ENCODE results near the gene CEP85. TPM values are rescaled to one million over a fixed set of nuclear protein-coding genes. Genes with fewer than 3 reads are reported as not detected.

Gene CEP85
- total and polyA plus RNA-seq, 4 donors: 2.6 to 14.6 (median 5.3) TPM

DNA sequence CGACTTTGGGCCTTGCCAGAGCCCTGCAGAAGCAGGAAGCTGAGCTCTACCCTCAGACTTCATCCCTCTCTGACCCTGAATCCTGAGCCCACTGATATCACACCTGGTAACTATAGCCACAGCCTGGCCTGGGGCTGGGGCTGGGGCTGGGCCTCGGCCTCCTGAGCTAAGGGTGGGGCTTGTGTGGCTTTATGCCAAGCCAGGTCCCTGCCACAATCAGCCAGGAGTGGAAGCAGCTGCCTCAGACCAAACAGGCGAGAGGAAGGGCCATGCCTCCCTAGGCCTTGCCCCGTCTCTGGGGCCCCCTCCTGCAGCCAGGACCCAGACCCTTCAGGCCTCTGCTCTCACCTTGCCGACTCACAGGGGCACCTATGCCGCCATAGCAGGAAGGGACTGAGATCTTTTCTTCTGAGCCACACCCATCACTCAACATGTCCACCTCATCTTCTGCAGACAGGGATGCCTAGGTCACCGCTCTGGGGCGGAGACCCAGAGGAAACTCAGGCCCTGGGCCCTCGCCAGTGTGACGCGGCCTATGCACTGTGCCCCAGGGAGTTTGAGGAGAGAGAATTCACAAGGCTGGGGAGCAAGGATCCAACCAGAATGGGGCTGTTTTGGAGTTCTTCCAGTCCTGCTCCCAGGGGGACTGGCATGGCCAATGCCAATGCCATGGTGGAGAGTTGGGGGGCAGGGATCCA, 66.7 kb downstream of the CEP85 start:
- Histone ChIP-seq H3K9me3 (ENCODE audit: control insufficient read depth in 4 of 4, low read length in 3 of 4) (no peaks in the 10 kb centered on the region), H3K27ac (ENCODE audit: low read depth in 1 of 2, low read length in 2 of 2) (no peak overlapping the region), H3K36me3 (ENCODE audit: control insufficient read depth in 4 of 4, insufficient read depth in 3 of 4, low read depth in 1 of 4, low read length in 3 of 4) (no peaks in the 10 kb centered on the region), H3K27me3 (ENCODE audit: control insufficient read depth in 4 of 4, insufficient read depth in 4 of 4, low read length in 3 of 4) (no peaks in the 10 kb centered on the region), H3K9ac (ENCODE audit: low read depth in 1 of 2, low read length in 2 of 2) (no peak overlapping the region), H3K4me3 (ENCODE audit: low read depth in 1 of 3, low read length in 3 of 3) (no peak overlapping the region), H3K4me1 (ENCODE audit: control insufficient read depth in 4 of 4, insufficient read depth in 4 of 4, low read length in 3 of 4) (peaks cover 2% of the 10 kb centered on the region in 4 donors)
- WGBS: 95% methylated on average over 11 of the region's 11 CpGs
- TF ChIP-seq TAF1 (conservative IDR thresholded peaks at IDR 0.05) (no peak), SP1 (IDR thresholded peaks at IDR 0.05) (no peak), RAD21 (IDR thresholded peaks at IDR 0.05) (no peak), EGR1 (IDR thresholded peaks at IDR 0.05; ENCODE audit: low read depth in 2 of 2) (no peak), JUND (IDR thresholded peaks at IDR 0.05) (no peak), FOXA2 (IDR thresholded peaks at IDR 0.05) (no peak), RXRA (IDR thresholded peaks at IDR 0.05) (no peak), NR2F2 (IDR thresholded peaks at IDR 0.05) (no peak)
- TF ChIP-seq, protein P1, sequence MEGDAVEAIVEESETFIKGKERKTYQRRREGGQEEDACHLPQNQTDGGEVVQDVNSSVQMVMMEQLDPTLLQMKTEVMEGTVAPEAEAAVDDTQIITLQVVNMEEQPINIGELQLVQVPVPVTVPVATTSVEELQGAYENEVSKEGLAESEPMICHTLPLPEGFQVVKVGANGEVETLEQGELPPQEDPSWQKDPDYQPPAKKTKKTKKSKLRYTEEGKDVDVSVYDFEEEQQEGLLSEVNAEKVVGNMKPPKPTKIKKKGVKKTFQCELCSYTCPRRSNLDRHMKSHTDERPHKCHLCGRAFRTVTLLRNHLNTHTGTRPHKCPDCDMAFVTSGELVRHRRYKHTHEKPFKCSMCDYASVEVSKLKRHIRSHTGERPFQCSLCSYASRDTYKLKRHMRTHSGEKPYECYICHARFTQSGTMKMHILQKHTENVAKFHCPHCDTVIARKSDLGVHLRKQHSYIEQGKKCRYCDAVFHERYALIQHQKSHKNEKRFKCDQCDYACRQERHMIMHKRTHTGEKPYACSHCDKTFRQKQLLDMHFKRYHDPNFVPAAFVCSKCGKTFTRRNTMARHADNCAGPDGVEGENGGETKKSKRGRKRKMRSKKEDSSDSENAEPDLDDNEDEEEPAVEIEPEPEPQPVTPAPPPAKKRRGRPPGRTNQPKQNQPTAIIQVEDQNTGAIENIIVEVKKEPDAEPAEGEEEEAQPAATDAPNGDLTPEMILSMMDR (IDR thresholded peaks at IDR 0.05; ENCODE audit: low read depth, low read length, missing input control): no peak
- TF ChIP-seq, protein P2, sequence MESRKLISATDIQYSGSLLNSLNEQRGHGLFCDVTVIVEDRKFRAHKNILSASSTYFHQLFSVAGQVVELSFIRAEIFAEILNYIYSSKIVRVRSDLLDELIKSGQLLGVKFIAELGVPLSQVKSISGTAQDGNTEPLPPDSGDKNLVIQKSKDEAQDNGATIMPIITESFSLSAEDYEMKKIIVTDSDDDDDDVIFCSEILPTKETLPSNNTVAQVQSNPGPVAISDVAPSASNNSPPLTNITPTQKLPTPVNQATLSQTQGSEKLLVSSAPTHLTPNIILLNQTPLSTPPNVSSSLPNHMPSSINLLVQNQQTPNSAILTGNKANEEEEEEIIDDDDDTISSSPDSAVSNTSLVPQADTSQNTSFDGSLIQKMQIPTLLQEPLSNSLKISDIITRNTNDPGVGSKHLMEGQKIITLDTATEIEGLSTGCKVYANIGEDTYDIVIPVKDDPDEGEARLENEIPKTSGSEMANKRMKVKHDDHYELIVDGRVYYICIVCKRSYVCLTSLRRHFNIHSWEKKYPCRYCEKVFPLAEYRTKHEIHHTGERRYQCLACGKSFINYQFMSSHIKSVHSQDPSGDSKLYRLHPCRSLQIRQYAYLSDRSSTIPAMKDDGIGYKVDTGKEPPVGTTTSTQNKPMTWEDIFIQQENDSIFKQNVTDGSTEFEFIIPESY (IDR thresholded peaks at IDR 0.05): no peak
- no peak for DNase-seq (ENCODE audit: low spot score)

DNA sequence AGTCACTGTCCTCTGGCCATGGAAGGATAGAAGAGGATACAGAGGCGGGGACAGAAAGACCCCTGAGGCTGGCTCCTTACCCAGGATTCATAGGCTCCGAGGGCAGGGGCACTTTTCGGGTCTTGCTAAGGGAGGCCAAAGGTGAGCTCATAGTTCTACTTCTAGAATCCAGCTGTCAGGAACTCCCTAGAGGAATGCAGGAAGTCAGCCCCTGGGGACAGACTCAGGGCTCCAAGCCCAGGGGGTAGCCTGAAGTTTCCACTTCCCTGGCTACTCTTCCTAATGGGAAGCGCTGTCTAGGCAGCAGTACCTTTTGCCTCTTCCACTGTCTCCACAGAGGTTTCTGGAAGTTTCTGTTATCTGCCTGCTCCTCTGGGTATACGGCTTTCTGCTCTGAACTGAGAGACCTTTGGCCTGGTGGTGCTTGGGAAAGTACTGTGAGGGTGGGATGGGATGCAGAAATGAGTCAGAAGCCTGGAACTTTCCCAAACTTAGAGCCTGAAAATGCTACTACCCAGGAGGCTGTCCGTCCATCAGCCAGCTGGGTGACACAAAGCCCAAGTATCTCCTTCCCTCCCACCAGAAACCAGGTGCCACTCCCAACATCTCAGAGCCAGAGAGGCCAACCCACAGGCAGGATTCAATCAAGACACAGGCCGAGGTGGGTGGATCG, 68.9 kb downstream of the CEP85 start:
- H3K4me3 ChIP-seq (ENCODE audit: low read depth in 1 of 3, low read length in 3 of 3): no peak overlapping the region
- no peak for DNase-seq (ENCODE audit: low spot score)
- H3K27ac ChIP-seq (ENCODE audit: low read depth in 1 of 2, low read length in 2 of 2): no peak overlapping the region
- H3K36me3 ChIP-seq (ENCODE audit: control insufficient read depth in 4 of 4, insufficient read depth in 3 of 4, low read depth in 1 of 4, low read length in 3 of 4): no peaks in the 10 kb centered on the region
- H3K4me1 ChIP-seq (ENCODE audit: control insufficient read depth in 4 of 4, insufficient read depth in 4 of 4, low read length in 3 of 4): peaks cover 3 to 14% (median 9%) of the 10 kb centered on the region in 4 donors
- no peaks in the 10 kb centered on the region for H3K27me3 ChIP-seq (ENCODE audit: control insufficient read depth in 4 of 4, insufficient read depth in 4 of 4, low read length in 3 of 4)
- no peaks in the 10 kb centered on the region for H3K9me3 ChIP-seq (ENCODE audit: control insufficient read depth in 4 of 4, low read length in 3 of 4)
- H3K9ac ChIP-seq (ENCODE audit: low read depth in 1 of 2, low read length in 2 of 2): no peak overlapping the region
- no peak for TF ChIP-seq SP1 (IDR thresholded peaks at IDR 0.05)
- no peak for TF ChIP-seq FOXA2 (IDR thresholded peaks at IDR 0.05)
- TF ChIP-seq YY1 (IDR thresholded peaks at IDR 0.05): no peak
- no peak for TF ChIP-seq GABPA (IDR thresholded peaks at IDR 0.05 in 1 of 2, conservative IDR thresholded peaks at IDR 0.05 in 1 of 2)
- TF ChIP-seq, protein P3, sequence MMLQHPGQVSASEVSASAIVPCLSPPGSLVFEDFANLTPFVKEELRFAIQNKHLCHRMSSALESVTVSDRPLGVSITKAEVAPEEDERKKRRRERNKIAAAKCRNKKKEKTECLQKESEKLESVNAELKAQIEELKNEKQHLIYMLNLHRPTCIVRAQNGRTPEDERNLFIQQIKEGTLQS (IDR thresholded peaks at IDR 0.05): no peak
- TF ChIP-seq NR2F2 (IDR thresholded peaks at IDR 0.05): no peak
- no peak for TF ChIP-seq EGR1 (IDR thresholded peaks at IDR 0.05; ENCODE audit: low read depth in 2 of 2)
- TF ChIP-seq FOXA1 (IDR thresholded peaks at IDR 0.05): no peak
- no peak for TF ChIP-seq TAF1 (conservative IDR thresholded peaks at IDR 0.05)
- TF ChIP-seq JUND (IDR thresholded peaks at IDR 0.05): no peak
- TF ChIP-seq, protein P1 (IDR thresholded peaks at IDR 0.05; ENCODE audit: low read depth, low read length, missing input control): no peak
- no peak for TF ChIP-seq RXRA (IDR thresholded peaks at IDR 0.05)
- no peak for TF ChIP-seq HNF4G (IDR thresholded peaks at IDR 0.05)
- TF ChIP-seq, protein P4, sequence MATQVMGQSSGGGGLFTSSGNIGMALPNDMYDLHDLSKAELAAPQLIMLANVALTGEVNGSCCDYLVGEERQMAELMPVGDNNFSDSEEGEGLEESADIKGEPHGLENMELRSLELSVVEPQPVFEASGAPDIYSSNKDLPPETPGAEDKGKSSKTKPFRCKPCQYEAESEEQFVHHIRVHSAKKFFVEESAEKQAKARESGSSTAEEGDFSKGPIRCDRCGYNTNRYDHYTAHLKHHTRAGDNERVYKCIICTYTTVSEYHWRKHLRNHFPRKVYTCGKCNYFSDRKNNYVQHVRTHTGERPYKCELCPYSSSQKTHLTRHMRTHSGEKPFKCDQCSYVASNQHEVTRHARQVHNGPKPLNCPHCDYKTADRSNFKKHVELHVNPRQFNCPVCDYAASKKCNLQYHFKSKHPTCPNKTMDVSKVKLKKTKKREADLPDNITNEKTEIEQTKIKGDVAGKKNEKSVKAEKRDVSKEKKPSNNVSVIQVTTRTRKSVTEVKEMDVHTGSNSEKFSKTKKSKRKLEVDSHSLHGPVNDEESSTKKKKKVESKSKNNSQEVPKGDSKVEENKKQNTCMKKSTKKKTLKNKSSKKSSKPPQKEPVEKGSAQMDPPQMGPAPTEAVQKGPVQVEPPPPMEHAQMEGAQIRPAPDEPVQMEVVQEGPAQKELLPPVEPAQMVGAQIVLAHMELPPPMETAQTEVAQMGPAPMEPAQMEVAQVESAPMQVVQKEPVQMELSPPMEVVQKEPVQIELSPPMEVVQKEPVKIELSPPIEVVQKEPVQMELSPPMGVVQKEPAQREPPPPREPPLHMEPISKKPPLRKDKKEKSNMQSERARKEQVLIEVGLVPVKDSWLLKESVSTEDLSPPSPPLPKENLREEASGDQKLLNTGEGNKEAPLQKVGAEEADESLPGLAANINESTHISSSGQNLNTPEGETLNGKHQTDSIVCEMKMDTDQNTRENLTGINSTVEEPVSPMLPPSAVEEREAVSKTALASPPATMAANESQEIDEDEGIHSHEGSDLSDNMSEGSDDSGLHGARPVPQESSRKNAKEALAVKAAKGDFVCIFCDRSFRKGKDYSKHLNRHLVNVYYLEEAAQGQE (IDR thresholded peaks at IDR 0.05): no peak
- TF ChIP-seq RAD21 (IDR thresholded peaks at IDR 0.05): no peak
- no peak for TF ChIP-seq HNF4A (conservative IDR thresholded peaks at IDR 0.05)
- WGBS: 77% methylated on average over 8 of the region's 8 CpGs
